H9 (cell line): ENCODE results near the gene ZCCHC10. TPM values are rescaled to one million over a fixed set of nuclear protein-coding genes. Genes with fewer than 3 reads are reported as not detected.

Experiments
- DNase-seq: peaks from one replicate; pipeline ENCODE4 v3.0.0-alpha.2; 2017
- H2AFZ ChIP-seq: one replicate; pipeline ENCODE4 v1.6.1; 2013; ENCODE audit warnings: mild to moderate bottlenecking, low read length, control low read depth, moderate library complexity
- H2AK5ac ChIP-seq: 2 replicates; pipeline ENCODE4 v1.6.1; 2013; ENCODE audit warnings: low read length, control low read depth, mixed read lengths; ENCODE audit not compliant: insufficient read length
- H2BK120ac ChIP-seq: one replicate; pipeline ENCODE4 v1.6.1; 2013; ENCODE audit warnings: low read depth, mild to moderate bottlenecking, low read length, control low read depth, inconsistent platforms; ENCODE audit not compliant: poor library complexity, severe bottlenecking
- H2BK12ac ChIP-seq: 2 replicates; pipeline ENCODE4 v1.6.1; 2013; ENCODE audit warnings: low read length, control low read depth, mixed read lengths, low read depth; ENCODE audit not compliant: insufficient read length
- H2BK15ac ChIP-seq: 2 replicates; pipeline ENCODE4 v1.6.1; 2013; ENCODE audit warnings: low read depth, low read length, control low read depth
- H2BK20ac ChIP-seq: one replicate; pipeline ENCODE4 v1.6.1; 2013; ENCODE audit warnings: low read depth, mild to moderate bottlenecking, low read length, control low read depth, inconsistent platforms; ENCODE audit not compliant: poor library complexity, severe bottlenecking
- H2BK5ac ChIP-seq: 2 replicates; pipeline ENCODE4 v1.6.1; 2013; ENCODE audit warnings: low read length, control low read depth, mixed read lengths; ENCODE audit not compliant: insufficient read length
- H3K14ac ChIP-seq: 2 replicates; pipeline ENCODE4 v1.6.1; 2013; ENCODE audit warnings: low read length, control low read depth; ENCODE audit not compliant: insufficient read depth
- H3K18ac ChIP-seq: 2 replicates; pipeline ENCODE4 v1.6.1; 2013; ENCODE audit warnings: low read depth, mild to moderate bottlenecking, mixed read lengths, low read length, control low read depth; ENCODE audit not compliant: insufficient read length
- H3K23ac ChIP-seq: 2 replicates; pipeline ENCODE4 v1.6.1; 2013; ENCODE audit warnings: low read length, control low read depth, mixed read lengths, low read depth; ENCODE audit not compliant: insufficient read length
- H3K23me2 ChIP-seq: 2 replicates; pipeline ENCODE4 v1.6.1; 2013; ENCODE audit warnings: low read depth, mild to moderate bottlenecking, mixed read lengths, low read length, control low read depth; ENCODE audit not compliant: insufficient read length, poor library complexity, severe bottlenecking
- H3K27ac ChIP-seq: 2 replicates; pipeline ENCODE4 v1.5.1; 2013; ENCODE audit warnings: low read length, control low read depth, mixed read lengths, low read depth; ENCODE audit not compliant: insufficient read length
- H3K27me3 ChIP-seq: 2 replicates; pipeline ENCODE4 v1.6.1; 2013; ENCODE audit warnings: low read length, control low read depth, inconsistent platforms; ENCODE audit not compliant: insufficient read depth
- H3K4ac ChIP-seq: 2 replicates; pipeline ENCODE4 v1.6.1; 2013; ENCODE audit warnings: low read depth, mild to moderate bottlenecking, control low read depth, inconsistent platforms, low read length, moderate library complexity
- H3K4me1 ChIP-seq: 2 replicates; pipeline ENCODE4 v1.6.1; 2013; ENCODE audit warnings: low read length, control low read depth, inconsistent platforms; ENCODE audit not compliant: insufficient read depth
- H3K4me2 ChIP-seq: 2 replicates; pipeline ENCODE4 v1.6.1; 2013; ENCODE audit warnings: low read length, control low read depth, mixed read lengths; ENCODE audit not compliant: insufficient read length, insufficient read depth
- H3K56ac ChIP-seq: 2 replicates; pipeline ENCODE4 v1.6.1; 2013; ENCODE audit warnings: low read depth, mild to moderate bottlenecking, mixed read lengths, low read length, control low read depth; ENCODE audit not compliant: insufficient read length
- H3K79me1 ChIP-seq: 2 replicates; pipeline ENCODE4 v1.6.1; 2013; ENCODE audit warnings: low read depth, mild to moderate bottlenecking, moderate library complexity, low read length, control low read depth, inconsistent platforms; ENCODE audit not compliant: insufficient read depth, poor library complexity, severe bottlenecking
- H3K79me2 ChIP-seq: 2 replicates; pipeline ENCODE4 v1.6.1; 2013; ENCODE audit warnings: low read length, control low read depth, inconsistent platforms; ENCODE audit not compliant: insufficient read depth
- H3K9ac ChIP-seq: 2 replicates; pipeline ENCODE4 v1.6.1; 2013; ENCODE audit warnings: low read length, control low read depth, mixed read lengths; ENCODE audit not compliant: insufficient read length; ENCODE audit errors: extremely low read depth
- H3K9me3 ChIP-seq: one replicate; pipeline ENCODE4 v1.6.1; 2013; ENCODE audit warnings: low read depth, low read length, inconsistent platforms; ENCODE audit not compliant: control insufficient read depth
- H3T11ph ChIP-seq: one replicate; pipeline ENCODE4 v1.6.1; 2013; ENCODE audit warnings: mild to moderate bottlenecking, low read length, control low read depth, inconsistent platforms
- H4K20me1 ChIP-seq: one replicate; pipeline ENCODE4 v1.6.1; 2013; ENCODE audit not compliant: control insufficient read depth, insufficient read length, insufficient read depth
- H4K5ac ChIP-seq: 2 replicates; pipeline ENCODE4 v1.6.1; 2013; ENCODE audit warnings: low read depth, mild to moderate bottlenecking, mixed read lengths, low read length, control low read depth; ENCODE audit not compliant: insufficient read length
- H4K8ac ChIP-seq: replicated peaks from 2 replicates; pipeline ENCODE4 v1.6.1; 2013; ENCODE audit warnings: low read length, control low read depth, mixed read lengths, low read depth; ENCODE audit not compliant: insufficient read length
- H4K91ac ChIP-seq: 2 replicates; pipeline ENCODE4 v1.6.1; 2013; ENCODE audit warnings: low read depth, mild to moderate bottlenecking, moderate library complexity, mixed read lengths, low read length, control low read depth; ENCODE audit not compliant: insufficient read length
- H3K27ac Mint-ChIP-seq, 3 experiments: 2 replicates in 2 of 3; 3 replicates in 1 of 3; pipeline ENCODE4 v1.8.0; 2020 to 2021; ENCODE audit warnings: mixed read lengths in 3 of 3, mild to moderate bottlenecking in 1 of 3, moderate library complexity in 1 of 3
- H3K27me3 Mint-ChIP-seq: 2 replicates; pipeline ENCODE4 v1.8.0; 2021; ENCODE audit warnings: low read depth, mild to moderate bottlenecking, moderate library complexity, mixed read lengths
- H3K36me3 Mint-ChIP-seq, 3 experiments: 2 replicates in 2 of 3; 3 replicates in 1 of 3; pipeline ENCODE4 v1.8.0; 2020 to 2021; ENCODE audit warnings: low read depth in 3 of 3, mixed read lengths in 3 of 3; ENCODE audit not compliant: insufficient read depth in 1 of 3
- H3K4me1 Mint-ChIP-seq, 2 experiments: 2 replicates each; pipeline ENCODE4 v1.8.0; 2020; ENCODE audit warnings: mixed read lengths in 2 of 2
- H3K4me3 Mint-ChIP-seq, 2 experiments: 2 replicates in 1 of 2; 3 replicates in 1 of 2; pipeline ENCODE4 v1.8.0; 2020 to 2021; ENCODE audit warnings: mild to moderate bottlenecking in 2 of 2, mixed read lengths in 2 of 2, moderate library complexity in 1 of 2
- H3K9me3 Mint-ChIP-seq, 2 experiments: 2 replicates in 1 of 2; 3 replicates in 1 of 2; pipeline ENCODE4 v1.8.0; 2020; ENCODE audit warnings: mild to moderate bottlenecking in 2 of 2, mixed read lengths in 2 of 2, moderate library complexity in 1 of 2
- WGBS: extraction: QIAGEN DNeasy Blood & Tissue Kit; methylation state at CpG from one replicate; pipeline ENCODE4 v1.1.7; 2013; ENCODE audit warnings: missing lambda C conversion rate, low lambda C conversion rate, mixed read lengths; ENCODE audit not compliant: insufficient read length; ENCODE audit errors: extremely low coverage; 5-methylcytosine and 5-hydroxymethylcytosine counted together
- total RNA-seq: library from RNA; stranded (reverse); gene quantifications from 2 replicates; pipeline ENCODE4 v1.2.1, GENCODE V29; 2021
- TF ChIP-seq, protein P1 (sequence below): fragments of 200-600 bp; sonication (generic); conservative IDR thresholded peaks from 3 replicates; pipeline ENCODE4 v1.8.0; 2021; ENCODE audit warnings: antibody characterized with exemption, mild to moderate bottlenecking

Gene ZCCHC10
- total RNA-seq, 1 experiment from 2014 or later, result 34.0 TPM

DNA sequence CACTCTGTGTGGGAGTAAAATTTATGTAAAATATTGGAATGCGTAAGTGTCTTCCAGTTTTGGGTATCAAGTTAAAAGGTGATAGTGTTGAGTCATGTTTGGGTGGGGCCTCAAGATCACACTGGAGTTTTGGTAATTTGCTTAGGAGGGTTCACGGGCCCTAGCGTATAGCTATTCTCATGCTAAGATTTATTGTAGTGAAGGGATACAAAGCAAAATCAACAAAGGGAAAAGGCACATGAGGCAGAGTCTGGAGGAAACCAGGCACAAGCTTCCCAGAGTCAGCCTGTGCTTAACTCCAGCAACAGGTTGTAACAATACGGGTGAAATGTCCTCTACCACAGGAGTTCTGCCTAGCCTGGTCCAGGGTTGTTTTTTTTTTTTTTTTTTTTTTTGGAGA lies 45.7 kb upstream of the ZCCHC10 start:
- H2BK20ac ChIP-seq, result no peak overlapping the region
- no peak for DNase-seq
- H3K27ac Mint-ChIP-seq, result peak overlapping the region; percentile 8 to 94 (median 76); a peak in 6 of 7 replicates
- H3K79me2 ChIP-seq, result peaks cover 17% of the 10 kb centered on the region; the same call in 1 of the 2 replicates
- peaks cover 16 to 17% of the 10 kb centered on the region in 2 experiments for H3K4me1 Mint-ChIP-seq
- H4K91ac ChIP-seq, result no peak overlapping the region
- no peak overlapping the region for H3K56ac ChIP-seq
- H4K20me1 ChIP-seq, result no peaks in the 10 kb centered on the region
- no peak overlapping the region for H3K4ac ChIP-seq
- no peak overlapping the region for H2BK12ac ChIP-seq
- H3K27me3 ChIP-seq, result no peaks in the 10 kb centered on the region
- H4K5ac ChIP-seq, result no peak overlapping the region
- H3K9me3 ChIP-seq, result no peaks in the 10 kb centered on the region
- H3K4me1 ChIP-seq, result peaks cover 2% of the 10 kb centered on the region; the same call in 1 of the 2 replicates
- H3K18ac ChIP-seq, result no peak overlapping the region
- no peaks in the 10 kb centered on the region for H3K27me3 Mint-ChIP-seq
- H2AK5ac ChIP-seq, result no peak overlapping the region
- H3K23me2 ChIP-seq, result no peaks in the 10 kb centered on the region
- H2BK5ac ChIP-seq, result no peak overlapping the region
- no peaks in the 10 kb centered on the region for H3K79me1 ChIP-seq
- 100% methylated on average over 1 of the region's 4 CpGs for WGBS
- H3K23ac ChIP-seq, result no peak overlapping the region
- no peak overlapping the region for H4K8ac ChIP-seq
- H3K9me3 Mint-ChIP-seq, result no peaks in the 10 kb centered on the region
- no peak overlapping the region for H2BK120ac ChIP-seq
- no peak overlapping the region for H3K9ac ChIP-seq
- H2AFZ ChIP-seq, result no peak overlapping the region
- no peak overlapping the region for H3T11ph ChIP-seq
- H2BK15ac ChIP-seq, result no peak overlapping the region
- no peak overlapping the region for H3K14ac ChIP-seq
- TF ChIP-seq, protein P1, sequence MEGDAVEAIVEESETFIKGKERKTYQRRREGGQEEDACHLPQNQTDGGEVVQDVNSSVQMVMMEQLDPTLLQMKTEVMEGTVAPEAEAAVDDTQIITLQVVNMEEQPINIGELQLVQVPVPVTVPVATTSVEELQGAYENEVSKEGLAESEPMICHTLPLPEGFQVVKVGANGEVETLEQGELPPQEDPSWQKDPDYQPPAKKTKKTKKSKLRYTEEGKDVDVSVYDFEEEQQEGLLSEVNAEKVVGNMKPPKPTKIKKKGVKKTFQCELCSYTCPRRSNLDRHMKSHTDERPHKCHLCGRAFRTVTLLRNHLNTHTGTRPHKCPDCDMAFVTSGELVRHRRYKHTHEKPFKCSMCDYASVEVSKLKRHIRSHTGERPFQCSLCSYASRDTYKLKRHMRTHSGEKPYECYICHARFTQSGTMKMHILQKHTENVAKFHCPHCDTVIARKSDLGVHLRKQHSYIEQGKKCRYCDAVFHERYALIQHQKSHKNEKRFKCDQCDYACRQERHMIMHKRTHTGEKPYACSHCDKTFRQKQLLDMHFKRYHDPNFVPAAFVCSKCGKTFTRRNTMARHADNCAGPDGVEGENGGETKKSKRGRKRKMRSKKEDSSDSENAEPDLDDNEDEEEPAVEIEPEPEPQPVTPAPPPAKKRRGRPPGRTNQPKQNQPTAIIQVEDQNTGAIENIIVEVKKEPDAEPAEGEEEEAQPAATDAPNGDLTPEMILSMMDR, result no peak
- H3K36me3 Mint-ChIP-seq, result peaks cover 66 to 91% (median 91%) of the 10 kb centered on the region in 3 experiments
- H3K27ac ChIP-seq, result no peak overlapping the region
- H3K4me2 ChIP-seq, result no peak overlapping the region
- H3K4me3 Mint-ChIP-seq, result no peak overlapping the region
